Activated CD4-positive, alpha-beta T cell treated with anti-CD3 and anti-CD28 coated beads, Interleukin-2, amount 10 ng/mL, durations not matched to agents 24 days and 14 days (primary cell): ENCODE results near the gene ARID5A. TPM values are rescaled to one million over a fixed set of nuclear protein-coding genes. Genes with fewer than 3 reads are reported as not detected.

Experiments used
- DNase-seq: peaks from one replicate; pipeline ENCODE4 v3.0.0; 2022
- H3K27ac Mint-ChIP-seq: one replicate; pipeline ENCODE4 v1.8.0; 2022; ENCODE audit warnings: mild to moderate bottlenecking, mixed read lengths
- H3K27me3 Mint-ChIP-seq: one replicate; pipeline ENCODE4 v1.8.0; 2022; ENCODE audit warnings: mixed read lengths
- H3K36me3 Mint-ChIP-seq: one replicate; pipeline ENCODE4 v1.8.0; 2022; ENCODE audit warnings: low read depth, mild to moderate bottlenecking, mixed read lengths
- H3K4me1 Mint-ChIP-seq: one replicate; pipeline ENCODE4 v1.8.0; 2021; ENCODE audit warnings: mixed read lengths
- H3K4me3 Mint-ChIP-seq: one replicate; pipeline ENCODE4 v1.8.0; 2022; ENCODE audit warnings: mild to moderate bottlenecking, moderate library complexity, mixed read lengths
- H3K9me3 Mint-ChIP-seq: one replicate; pipeline ENCODE4 v1.8.0; 2021; ENCODE audit warnings: mixed read lengths
- intact Hi-C: fragments of 100-400 bp; cut with micrococcal nuclease; formaldehyde crosslinking; loops from one replicate; pipeline ENCODE4 v1.15.1; 2023
- total RNA-seq: library from RNA; stranded (reverse); gene quantifications from 2 replicates; pipeline ENCODE4 v1.2.3, GENCODE V29; 2022

Gene ARID5A
- total RNA-seq, 1 donor from 2014 or later, result 229 TPM

DNA sequence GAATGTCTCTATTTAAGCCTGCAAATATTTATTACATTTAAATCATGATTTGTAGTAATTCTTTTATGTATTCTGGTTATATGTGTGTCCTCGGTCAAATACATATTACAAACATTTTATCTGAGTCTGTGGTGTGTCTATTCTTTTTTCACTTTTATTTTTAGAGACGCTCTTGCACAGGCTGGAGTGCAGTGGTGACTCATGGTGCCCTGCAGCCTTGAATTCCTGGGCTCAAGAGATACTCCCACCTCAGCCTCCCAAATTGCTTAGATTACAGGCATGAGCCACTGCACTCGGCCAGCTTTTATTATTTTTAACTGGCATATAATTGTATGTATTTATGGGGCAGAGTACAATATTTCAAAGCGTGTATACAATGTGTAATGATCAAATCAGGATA is 47.5 kb downstream of the ARID5A start:
- DNase-seq, result no peak

DNA sequence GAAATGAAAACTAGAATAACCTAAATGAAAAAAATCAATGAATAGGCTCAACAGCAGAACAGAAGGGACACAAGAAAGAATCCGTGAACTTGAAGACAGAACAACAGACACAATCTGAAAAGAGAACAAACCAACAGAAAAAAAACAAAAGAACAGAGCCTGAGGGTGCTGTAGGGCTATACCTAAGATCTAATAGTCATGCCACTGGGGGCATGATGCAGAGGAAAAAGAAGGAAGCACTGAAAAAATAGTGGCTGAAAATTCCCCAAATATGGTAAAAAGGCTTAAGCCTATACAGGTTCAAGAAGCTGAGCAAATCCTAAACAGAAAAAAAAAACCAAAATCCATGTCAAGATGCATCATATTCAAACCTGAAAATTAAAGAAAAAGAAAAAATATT is 51.3 kb downstream of the ARID5A start:
- Mint-ChIP-seq H3K4me1 (peaks cover 15% of the 10 kb centered on the region), H3K9me3 (no peaks in the 10 kb centered on the region), H3K4me3 (no peak overlapping the region), H3K27me3 (no peaks in the 10 kb centered on the region), H3K36me3 (peaks cover 59% of the 10 kb centered on the region), H3K27ac (no peak overlapping the region)
- DNase-seq, result no peak
- intact Hi-C loops, result no loop called here

More for the DNA sequence above, 47.5 kb downstream of the ARID5A start:
- peaks cover 34% of the 10 kb centered on the region for H3K36me3 Mint-ChIP-seq
- no peaks in the 10 kb centered on the region for H3K27me3 Mint-ChIP-seq
- no peaks in the 10 kb centered on the region for H3K9me3 Mint-ChIP-seq
- H3K4me3 Mint-ChIP-seq, result no peak overlapping the region
- H3K27ac Mint-ChIP-seq, result no peak overlapping the region
- intact Hi-C loops, result no loop called here
- H3K4me1 Mint-ChIP-seq, result peaks cover 10% of the 10 kb centered on the region

DNA sequence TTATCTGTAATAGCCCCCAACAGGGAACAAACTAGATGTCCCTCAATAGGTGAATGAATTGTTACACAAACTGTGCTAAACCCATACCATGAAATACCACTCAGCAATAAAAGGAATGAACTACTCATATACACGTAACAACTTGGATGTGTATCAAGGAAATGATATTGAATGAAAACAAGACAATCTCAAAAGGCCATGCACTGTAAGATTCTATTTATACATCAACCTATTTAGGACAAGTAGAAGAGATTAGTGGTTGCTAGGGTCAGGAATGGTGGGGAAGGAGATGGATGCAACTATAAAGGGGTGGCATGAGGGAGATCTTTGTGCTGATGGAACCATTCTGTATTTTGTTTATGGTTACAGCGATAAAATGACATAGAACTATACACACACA is 54.5 kb downstream of the ARID5A start:
- Mint-ChIP-seq H3K4me1 (peaks cover 44% of the 10 kb centered on the region), H3K9me3 (peaks cover 6% of the 10 kb centered on the region), H3K4me3 (no peak overlapping the region), H3K36me3 (peaks cover 71% of the 10 kb centered on the region), H3K27ac (no peak overlapping the region), H3K27me3 (no peaks in the 10 kb centered on the region)
- no peak for DNase-seq
- intact Hi-C loops, result no loop called here

DNA sequence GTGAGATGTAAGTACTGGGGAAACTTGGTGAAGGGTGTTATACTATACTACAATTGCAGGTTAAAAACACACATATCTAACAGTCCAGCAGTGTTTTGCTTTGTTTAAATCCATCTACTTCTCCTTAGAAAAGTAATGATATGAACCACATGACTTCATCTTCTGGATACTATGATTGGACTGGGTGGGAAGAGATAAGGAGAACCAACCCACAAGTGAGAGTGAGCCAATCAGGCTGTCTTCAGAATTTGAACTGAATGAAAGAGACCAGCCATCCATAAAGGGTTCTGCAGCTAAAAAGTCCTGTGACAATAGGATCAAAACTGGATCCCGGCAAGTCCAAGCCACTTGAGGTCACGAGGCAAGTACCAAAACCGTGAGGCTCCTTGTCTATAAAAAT is 54.9 kb downstream of the ARID5A start:
- H3K36me3 Mint-ChIP-seq, result peaks cover 70% of the 10 kb centered on the region
- H3K27ac Mint-ChIP-seq, result no peak overlapping the region
- H3K4me3 Mint-ChIP-seq, result no peak overlapping the region
- peaks cover 6% of the 10 kb centered on the region for H3K9me3 Mint-ChIP-seq
- H3K27me3 Mint-ChIP-seq, result no peaks in the 10 kb centered on the region
- no peak for DNase-seq
- peaks cover 47% of the 10 kb centered on the region for H3K4me1 Mint-ChIP-seq
- intact Hi-C loops, result no loop called here

DNA sequence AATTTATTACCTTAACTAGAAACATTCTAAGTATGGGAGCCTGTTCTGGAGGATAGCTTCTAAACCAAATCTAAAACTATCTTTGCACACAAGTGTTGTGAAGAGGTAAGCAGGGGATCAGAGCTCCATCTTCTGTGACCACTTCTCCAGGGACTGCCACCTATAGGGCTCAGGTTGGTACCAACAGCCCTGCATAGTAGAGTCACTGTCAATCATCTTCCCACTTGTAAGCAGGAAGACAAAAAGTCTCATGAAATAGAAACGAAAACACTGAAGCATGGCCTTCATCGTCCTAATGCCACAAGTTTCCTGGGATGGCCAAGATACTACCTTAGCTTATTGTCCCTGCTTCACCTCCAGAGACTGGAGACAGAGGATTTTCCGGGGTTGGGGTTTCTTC is 57.7 kb downstream of the ARID5A start:
- H3K27ac Mint-ChIP-seq, result peak overlapping the region; percentile 88
- peaks cover 71% of the 10 kb centered on the region for H3K36me3 Mint-ChIP-seq
- H3K4me3 Mint-ChIP-seq, result peak overlapping the region; percentile 55
- intact Hi-C loops, result no loop called here
- no peaks in the 10 kb centered on the region for H3K27me3 Mint-ChIP-seq
- H3K9me3 Mint-ChIP-seq, result peaks cover 6% of the 10 kb centered on the region
- H3K4me1 Mint-ChIP-seq, result peaks cover 45% of the 10 kb centered on the region
- no peak for DNase-seq

DNA sequence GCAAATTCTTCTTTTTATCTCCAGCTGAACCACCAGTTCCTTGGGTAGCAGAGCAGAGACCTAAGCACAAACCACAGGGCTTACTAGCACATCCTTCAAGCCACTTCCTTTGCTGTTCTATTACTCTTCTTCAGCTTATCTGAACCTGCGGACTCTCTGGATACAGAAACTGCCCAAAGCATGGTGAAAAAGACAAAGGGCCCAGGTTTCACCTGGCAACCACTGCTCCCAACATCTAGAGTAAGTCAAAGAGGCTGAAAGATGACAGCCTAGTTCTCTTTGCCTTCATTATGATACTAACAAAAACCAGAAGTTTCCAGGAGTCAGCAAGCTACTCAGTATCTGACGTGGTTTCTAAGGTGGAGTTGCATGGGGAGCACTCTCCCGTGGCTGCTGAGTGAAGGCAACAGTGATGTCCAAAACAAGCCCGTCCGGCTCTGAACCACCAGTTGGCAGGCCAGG is 58.2 kb downstream of the ARID5A start:
- peak; percentile 82 for DNase-seq
- Mint-ChIP-seq H3K4me3 (peak overlapping the region; percentile 55), H3K27ac (peak overlapping the region; percentile 88), H3K36me3 (peaks cover 71% of the 10 kb centered on the region), H3K9me3 (peaks cover 6% of the 10 kb centered on the region), H3K4me1 (peaks cover 45% of the 10 kb centered on the region), H3K27me3 (no peaks in the 10 kb centered on the region)
- intact Hi-C loops, result no loop called here

DNA sequence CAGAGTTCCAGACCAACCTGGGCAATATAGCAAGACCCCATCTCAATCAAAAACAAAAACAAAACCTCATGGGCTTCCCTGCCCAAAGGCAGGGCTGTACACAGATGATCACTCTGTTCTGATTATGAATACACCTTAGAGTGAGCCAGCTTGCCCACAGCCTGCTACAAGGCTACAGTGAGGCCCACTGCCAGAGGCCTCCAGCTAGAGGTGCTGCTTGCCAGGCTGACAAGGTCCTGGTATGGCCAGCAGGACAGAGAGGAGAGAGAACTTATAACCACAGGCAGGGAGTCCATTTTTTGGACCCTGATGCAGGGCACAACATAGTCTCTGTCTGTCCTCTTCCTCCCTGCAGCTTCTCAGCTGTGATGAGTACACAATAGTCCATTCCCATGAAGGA is 60.0 kb downstream of the ARID5A start:
- intact Hi-C loops, result no loop called here
- Mint-ChIP-seq H3K27ac (no peak overlapping the region), H3K9me3 (peaks cover 6% of the 10 kb centered on the region), H3K4me1 (peaks cover 52% of the 10 kb centered on the region), H3K36me3 (peaks cover 79% of the 10 kb centered on the region), H3K4me3 (no peak overlapping the region), H3K27me3 (no peaks in the 10 kb centered on the region)
- no peak for DNase-seq

DNA sequence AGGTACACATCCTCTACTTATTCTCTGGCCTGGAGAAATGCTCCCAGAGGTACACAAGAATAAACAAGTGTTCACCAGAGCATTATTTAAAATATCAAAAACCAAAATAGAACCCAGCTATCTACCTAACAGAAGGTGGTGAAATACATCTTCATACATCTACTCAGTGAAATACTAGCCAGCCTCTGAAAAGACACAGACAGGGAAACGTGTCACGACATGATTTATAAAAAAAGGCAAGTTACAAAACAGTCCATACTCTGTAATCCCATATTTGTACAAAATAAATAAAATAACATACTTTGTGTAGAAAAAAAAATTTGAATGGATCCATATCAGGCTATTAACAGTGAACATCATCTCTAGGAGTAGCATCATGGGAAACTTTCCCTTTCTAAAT is 63.4 kb downstream of the ARID5A start:
- Mint-ChIP-seq H3K27ac (no peak overlapping the region), H3K36me3 (peaks cover 72% of the 10 kb centered on the region), H3K27me3 (no peaks in the 10 kb centered on the region), H3K9me3 (no peaks in the 10 kb centered on the region), H3K4me3 (no peak overlapping the region), H3K4me1 (peaks cover 35% of the 10 kb centered on the region)
- intact Hi-C loops, result loop anchor here (2.0 to 5.0 kb wide), 3 partner anchors 21 to 63 kb away; partner anchors contain the start of genes ARID5A and KANSL3
- no peak for DNase-seq

DNA sequence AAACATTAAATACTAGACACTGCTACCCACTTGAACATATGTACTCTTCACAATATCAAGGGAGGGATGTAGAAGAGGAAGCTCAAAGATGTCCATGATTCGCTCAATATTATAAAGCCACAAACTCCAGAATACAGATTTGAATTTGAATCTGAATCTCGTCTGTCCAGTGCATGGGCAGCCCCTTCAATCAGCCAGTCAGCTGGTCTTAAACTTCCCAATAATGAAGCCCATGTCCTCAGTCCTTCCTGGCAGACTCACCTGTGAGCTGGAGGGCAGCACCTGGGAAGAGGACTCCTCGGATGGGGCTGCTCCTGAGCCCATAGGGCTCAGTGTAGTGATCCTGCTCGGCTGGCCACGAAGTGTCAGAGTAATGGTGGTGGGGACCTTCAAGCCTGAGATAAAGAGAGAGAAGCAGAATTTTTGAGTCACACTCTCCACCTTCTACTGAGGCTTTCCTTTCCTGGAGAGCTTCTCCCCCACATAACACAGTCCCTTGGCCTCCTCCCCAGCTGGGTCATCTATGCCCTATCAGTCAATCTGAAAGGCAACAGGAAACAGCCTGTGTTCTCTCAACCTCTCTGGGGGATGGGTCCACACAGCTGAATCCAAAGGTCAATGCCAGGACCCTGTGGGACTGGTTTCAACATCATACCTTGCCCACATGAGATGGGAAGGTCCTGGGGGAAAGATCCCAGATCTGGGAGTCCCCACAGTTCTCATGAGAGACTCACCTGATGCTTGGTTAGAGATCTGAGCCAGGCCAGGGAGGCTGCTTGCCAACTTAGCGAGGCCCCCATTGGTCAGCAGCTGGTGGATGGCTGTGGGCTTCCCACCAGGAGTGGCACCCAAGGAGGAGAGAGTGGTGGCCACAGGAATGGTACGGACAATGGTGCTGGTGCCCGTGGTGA is 65.1 kb downstream of the ARID5A start:
- intact Hi-C loops, result loop anchor here (5.0 kb wide), 2 partner anchors 36 to 64 kb away; partner anchors contain the start of genes ARID5A and KANSL3
- H3K4me3 Mint-ChIP-seq, result peak overlapping the region; percentile 57
- peak overlapping the region; percentile 88 for H3K27ac Mint-ChIP-seq
- no peaks in the 10 kb centered on the region for H3K9me3 Mint-ChIP-seq
- DNase-seq, result peak; percentile 65
- peaks cover 80% of the 10 kb centered on the region for H3K36me3 Mint-ChIP-seq
- H3K27me3 Mint-ChIP-seq, result no peaks in the 10 kb centered on the region
- H3K4me1 Mint-ChIP-seq, result peaks cover 25% of the 10 kb centered on the region

Other genes with a start within 250 kb of the ARID5A start
- gene SNRNP200, start 231.2 kb upstream of the ARID5A start, total RNA-seq, result 197 and 203 TPM in 2 replicates
- gene ITPRIPL1, start 211.4 kb upstream of the ARID5A start, total RNA-seq, result 51.4 and 53.9 TPM in 2 replicates
- 59.0 and 62.2 TPM in 2 replicates for gene NCAPH, start 201.0 kb upstream of the ARID5A start, total RNA-seq
- gene NEURL3, start 31.4 kb upstream of the ARID5A start, total RNA-seq, result 1.0 and 1.2 TPM in 2 replicates
- 45.5 and 46.5 TPM in 2 replicates for gene KANSL3, start 101.6 kb downstream of the ARID5A start, total RNA-seq
- gene FER1L5, start 106.0 kb downstream of the ARID5A start, total RNA-seq, result not detected in 2 replicates
- gene LMAN2L, start 203.3 kb downstream of the ARID5A start, total RNA-seq, result 6.5 and 7.3 TPM in 2 replicates
- gene CNNM4, start 224.2 kb downstream of the ARID5A start, total RNA-seq, result 10.1 and 11.2 TPM in 2 replicates